SKM-1 treated with dmso at 0.1 percent for 144 hours (cell line): ENCODE results near the gene METTL4.

ENCODE experiments used
- DNase-seq: peaks from one replicate; lab custom pipeline; 2025; ENCODE audit not compliant: unreplicated experiment; lab: John Stamatoyannopoulos, UW

METTL4 gene, protein sequence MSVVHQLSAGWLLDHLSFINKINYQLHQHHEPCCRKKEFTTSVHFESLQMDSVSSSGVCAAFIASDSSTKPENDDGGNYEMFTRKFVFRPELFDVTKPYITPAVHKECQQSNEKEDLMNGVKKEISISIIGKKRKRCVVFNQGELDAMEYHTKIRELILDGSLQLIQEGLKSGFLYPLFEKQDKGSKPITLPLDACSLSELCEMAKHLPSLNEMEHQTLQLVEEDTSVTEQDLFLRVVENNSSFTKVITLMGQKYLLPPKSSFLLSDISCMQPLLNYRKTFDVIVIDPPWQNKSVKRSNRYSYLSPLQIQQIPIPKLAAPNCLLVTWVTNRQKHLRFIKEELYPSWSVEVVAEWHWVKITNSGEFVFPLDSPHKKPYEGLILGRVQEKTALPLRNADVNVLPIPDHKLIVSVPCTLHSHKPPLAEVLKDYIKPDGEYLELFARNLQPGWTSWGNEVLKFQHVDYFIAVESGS

GRCh38 chr18:2571200-2572170, at the start of gene METTL4, which contains the start of gene NDC80:
TSS of gene METTL4 (minus strand) at chr18:2571505. CDS start at chr18:2567216, 4,289 bp downstream.
TSS of gene NDC80 (plus strand) at chr18:2571557. CDS start at chr18:2572986, 1,429 bp downstream.
- peak; percentile 72 for DNase-seq

DNA sequence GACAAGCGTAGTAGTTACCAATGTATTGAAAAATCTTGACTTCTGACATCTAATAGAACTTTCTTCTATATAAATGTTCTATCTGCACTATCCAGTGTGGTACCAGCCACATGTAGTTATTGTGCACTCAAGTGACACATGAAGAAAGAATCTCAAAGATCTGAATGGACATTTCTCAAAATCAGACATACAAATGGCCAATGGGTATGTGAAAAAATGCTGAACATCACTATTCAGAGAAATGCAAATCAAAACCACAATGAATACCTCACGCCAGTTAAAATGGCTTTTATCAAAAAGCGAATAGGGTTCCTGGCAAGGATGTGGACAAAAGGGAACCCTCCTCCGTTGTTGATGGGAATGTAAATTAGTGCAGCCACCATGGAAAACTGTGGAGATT, 46.7 kb upstream of the METTL4 start:
- no peak for DNase-seq

DNA sequence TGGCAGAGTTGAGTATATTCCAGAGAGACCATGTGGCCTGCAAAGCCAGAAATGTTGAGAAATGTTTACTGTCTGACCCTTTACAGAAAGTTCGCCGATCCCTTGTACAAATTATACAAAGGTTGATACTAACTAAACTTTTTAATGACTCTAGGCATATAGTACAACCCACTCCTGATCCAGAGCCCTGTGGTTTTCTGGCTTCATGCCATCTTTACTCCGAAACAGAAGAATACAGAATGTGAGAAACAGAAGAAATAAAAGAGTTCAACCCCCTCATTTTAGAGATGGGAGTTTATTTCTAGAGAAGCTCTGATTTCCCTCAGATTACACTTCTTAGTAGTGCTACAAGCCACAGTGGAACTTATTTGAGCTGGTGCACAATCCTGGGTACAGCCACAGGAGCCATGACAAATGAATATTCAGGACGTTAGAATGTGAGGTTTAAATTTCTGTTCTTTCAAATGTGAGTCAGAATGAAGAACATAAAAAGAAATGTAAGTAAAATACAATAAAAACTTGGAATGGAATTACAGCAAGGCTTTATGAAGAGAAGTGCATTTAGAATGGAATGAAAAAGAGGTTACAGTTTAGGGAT, 46.2 kb upstream of the METTL4 start:
- no peak for DNase-seq

- DNase-seq, result no peak
These were observed 41.7 kb upstream of the METTL4 start for GRCh38 chr18:2612996-2613395.

DNA sequence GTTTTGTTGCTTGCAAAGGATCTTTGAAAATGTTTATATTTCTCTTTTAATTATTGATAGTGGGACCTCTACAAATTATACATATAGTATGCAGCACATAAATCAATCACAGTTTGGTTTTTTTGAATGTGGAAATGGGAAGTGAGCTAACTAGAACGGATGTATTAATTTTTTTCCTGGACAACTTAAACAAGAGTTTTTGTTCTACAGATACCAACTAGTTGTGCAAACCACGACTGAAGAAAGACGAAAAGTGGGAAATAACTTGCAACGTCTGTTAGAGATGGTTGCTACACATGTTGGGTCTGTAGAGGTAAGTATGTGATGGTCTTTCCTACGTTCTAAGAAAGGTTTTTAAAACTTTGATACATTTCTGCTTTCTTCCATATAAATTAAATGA, 39.2 kb upstream of the METTL4 start:
- no peak for DNase-seq

DNA sequence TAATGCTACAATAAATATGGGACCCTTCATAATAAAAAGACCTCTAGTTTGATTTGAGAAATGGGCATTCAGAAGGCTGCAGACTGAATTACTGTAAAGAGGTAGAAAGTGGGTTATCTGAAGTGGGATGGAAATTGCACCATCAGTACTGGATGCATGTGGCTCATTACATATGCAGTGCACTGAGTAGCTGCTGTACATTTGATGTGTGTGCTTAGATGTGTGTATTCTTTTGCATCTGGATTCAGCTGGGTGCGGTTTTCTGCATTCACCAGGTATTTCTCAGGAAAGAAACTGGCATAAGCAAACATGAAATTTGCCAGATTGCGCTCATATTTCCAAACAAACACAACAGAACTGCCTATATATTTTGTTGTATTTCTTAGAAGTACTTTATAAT, 38.3 kb upstream of the METTL4 start:
- DNase-seq, result no peak

DNA sequence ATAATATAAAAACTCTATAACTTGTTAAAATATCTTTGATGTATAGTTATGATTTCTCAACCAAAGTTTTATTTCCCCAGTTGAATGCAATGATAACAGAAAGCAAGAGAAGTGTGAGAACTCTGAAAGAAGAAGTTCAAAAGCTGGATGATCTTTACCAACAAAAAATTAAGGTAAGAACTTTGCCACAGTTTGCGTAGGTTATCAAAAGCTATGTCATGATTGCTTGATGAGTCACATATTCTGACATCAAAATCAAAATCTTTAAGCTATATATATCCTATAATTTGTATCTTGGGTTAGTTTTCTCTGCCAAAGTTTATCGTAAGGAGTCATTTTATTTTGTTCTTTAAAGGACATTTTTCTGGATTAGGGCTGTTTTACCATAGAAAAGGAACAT, 35.0 kb upstream of the METTL4 start:
- DNase-seq, result no peak

- DNase-seq, result no peak
These were observed 31.5 kb upstream of the METTL4 start for GRCh38 chr18:2602844-2603243.

DNA sequence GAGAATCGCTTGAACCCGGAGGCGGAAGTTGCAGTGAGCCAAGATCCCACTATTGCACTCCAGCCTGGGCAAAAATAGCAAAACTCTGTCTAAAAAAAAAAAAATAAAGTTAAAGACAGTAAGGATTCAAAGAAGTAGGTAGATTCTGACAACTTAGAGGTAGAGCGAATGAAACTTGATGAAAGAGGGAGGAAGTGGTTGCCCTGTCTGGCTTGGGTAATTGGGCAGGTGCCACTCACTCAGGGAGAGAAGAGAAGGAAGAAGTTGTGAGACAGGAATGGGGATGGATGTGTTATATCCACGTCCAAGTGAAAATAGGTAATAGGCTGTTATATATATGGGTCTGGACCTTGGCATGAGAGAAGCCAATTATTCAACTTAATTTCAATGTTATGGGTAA, 26.3 kb upstream of the METTL4 start:
- DNase-seq, result no peak

DNA sequence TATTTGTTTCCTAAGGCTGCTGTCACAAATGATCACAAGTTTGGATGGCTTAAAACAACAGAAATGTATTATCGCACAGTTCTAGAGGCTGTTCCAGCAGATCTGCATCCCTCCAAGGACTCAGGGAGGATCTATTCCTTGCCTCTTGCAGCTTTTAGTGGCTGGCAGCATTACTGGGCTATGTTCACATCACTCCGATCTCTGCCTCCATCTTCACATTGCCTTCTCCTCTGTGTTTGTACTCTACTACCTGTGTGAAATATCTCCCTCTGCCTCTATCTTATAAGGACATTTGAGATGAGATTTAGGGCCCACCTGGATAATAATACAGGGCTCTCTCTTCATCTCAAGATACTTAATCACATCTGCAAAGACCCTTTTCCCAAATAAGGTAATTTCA, 19.0 kb upstream of the METTL4 start:
- no peak for DNase-seq

DNA sequence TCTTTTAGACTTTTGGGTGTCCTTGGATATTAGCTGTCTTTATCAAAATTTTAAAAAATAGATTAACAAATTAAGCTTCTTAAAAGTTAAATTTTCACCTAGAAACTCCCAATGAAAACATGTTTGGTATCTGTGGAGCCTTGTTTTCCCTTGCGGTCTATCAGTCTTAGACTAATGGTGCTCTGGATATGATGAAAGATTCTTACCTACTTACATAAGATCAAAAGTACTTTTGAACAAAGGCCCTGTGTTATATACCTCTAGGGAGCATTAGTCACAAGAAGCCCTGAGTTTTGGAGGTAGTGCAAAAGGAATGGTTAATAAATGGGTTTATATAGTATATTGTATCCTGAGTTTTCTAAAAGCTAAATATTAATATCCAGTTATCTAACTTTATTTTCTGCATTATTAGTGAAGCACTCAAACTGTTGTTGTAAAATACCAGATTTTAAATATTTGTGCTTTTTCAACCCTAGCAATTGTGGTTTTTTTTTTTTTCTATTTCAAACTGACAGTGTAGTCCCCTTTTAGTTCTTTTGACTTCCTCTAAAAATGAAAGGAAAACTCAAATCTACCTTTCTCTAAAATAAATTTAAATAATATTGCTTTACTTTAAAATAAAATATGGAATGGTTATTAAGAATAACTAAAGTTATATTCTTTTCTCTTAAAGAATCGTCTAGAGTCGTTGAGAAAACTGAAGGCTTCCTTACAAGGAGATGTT, 18.2 kb upstream of the METTL4 start:
- DNase-seq, result no peak

- DNase-seq, result no peak
These were observed 17.5 kb upstream of the METTL4 start for GRCh38 chr18:2588666-2589344.

GRCh38 chr18:2587788-2588187, 16.5 kb upstream of the METTL4 start:
- no peak for DNase-seq

GRCh38 chr18:2573408-2573807, 2.1 kb upstream of the METTL4 start:
- no peak for DNase-seq

DNA sequence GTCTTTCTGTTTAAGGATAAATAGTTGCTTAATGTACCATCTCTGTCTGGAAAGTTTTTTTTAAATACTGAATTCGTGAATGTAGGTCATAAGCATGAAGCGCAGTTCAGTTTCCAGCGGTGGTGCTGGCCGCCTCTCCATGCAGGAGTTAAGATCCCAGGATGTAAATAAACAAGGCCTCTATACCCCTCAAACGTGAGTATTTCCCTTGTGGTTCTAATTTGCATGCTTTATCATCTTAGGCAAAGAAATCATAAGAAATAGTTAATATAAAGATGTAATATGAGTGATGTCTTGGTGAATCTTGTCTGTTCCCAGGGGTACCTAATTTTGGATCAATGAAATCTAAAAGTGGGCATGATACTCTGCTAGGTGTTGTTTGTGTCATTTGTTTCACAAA, 1.6 kb upstream of the METTL4 start:
- DNase-seq, result no peak

DNA sequence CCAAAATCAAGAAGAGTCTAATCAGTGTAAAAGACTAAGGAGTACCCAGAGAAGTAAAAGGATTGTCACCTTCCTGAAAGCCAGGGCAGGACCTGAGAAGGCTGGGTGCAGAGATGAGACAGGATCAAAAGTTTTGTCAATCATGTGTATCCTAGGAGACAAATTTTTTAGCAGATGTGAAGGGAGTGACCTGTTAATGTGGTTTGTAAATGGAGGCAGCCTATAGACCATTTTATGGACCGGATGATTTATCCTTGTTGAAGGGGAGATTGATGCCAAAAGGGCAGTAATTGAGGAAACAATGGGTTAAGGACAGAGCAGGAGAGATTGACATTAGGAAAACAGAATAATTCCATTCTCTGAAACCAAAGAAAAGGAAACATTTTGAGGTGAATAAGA, 865 bp upstream of the METTL4 start:
- no peak for DNase-seq

DNA sequence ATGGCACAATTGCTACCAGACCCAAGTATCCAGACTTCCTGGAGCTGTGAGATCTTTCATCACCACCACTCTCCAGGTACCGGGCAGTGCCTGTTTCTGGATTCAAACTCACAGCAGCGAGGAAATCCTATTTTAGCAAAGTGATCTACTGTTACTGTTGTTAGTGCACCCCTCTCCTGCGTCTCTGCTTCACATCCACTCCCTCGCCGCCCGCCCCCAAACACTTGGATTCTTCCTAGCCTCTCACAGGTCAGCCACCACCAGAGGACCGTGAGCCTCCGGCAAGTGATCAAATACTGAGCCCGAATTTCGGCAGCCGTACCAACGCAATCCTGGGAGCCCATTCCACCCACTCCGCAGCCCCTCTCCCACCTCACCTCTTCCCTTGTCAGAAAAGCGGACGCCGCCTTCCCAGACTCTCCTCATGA, 519 bp downstream of the METTL4 start:
- DNase-seq, result peak; percentile 42

- no peak for DNase-seq
These were observed 1.7 kb downstream of the METTL4 start for GRCh38 chr18:2569338-2570207.

DNA sequence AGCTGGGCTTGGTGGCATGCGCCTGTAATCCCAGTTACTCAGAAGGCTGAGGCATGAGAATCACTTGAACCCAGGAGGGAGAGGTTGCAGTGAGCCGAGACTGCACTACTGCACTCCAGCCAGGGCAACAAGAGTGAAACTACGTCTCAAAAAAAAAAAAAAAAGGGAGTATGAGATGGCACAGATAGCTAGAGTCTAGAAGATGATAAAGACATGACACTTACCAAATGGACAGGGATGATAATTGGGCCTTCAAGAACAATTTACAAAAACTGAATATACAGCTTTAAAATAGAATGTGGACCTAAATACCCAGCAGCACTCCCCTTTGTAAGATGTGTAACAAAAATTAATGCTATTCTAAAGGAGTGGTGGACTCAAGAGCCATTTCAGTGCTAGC, 2.7 kb downstream of the METTL4 start:
- no peak for DNase-seq
